DMS79 treated with DMSO at 0.1 percent for 48 hours (cell line): ENCODE data around the gene BTBD16.
A peak's percentile ranks its signal among the peaks of the same experiment; 100 is the strongest.

Experiments used
- DNase-seq: peaks from one replicate; lab custom pipeline; 2025; lab: John Stamatoyannopoulos, UW

The BTBD16 gene

GRCh38 chr10:122311716-122312115 lies 40.6 kb downstream of the BTBD16 start:
- no peak for DNase-seq

GRCh38 chr10:122316224-122316884 lies 45.3 kb downstream of the BTBD16 start:
- no peak for DNase-seq

- no peak for DNase-seq
Observed at GRCh38 chr10:122321960-122322359, 50.9 kb downstream of the BTBD16 start.

GRCh38 chr10:122323189-122323588 lies 52.1 kb downstream of the BTBD16 start:
- DNase-seq = peak; percentile 3

- DNase-seq = no peak
Observed at GRCh38 chr10:122323941-122324675, 53.0 kb downstream of the BTBD16 start.

- DNase-seq = no peak
Observed at GRCh38 chr10:122325235-122325634, 54.1 kb downstream of the BTBD16 start.

GRCh38 chr10:122326385-122326784 lies 55.3 kb downstream of the BTBD16 start:
- no peak for DNase-seq

GRCh38 chr10:122326806-122327205 lies 55.7 kb downstream of the BTBD16 start:
- no peak for DNase-seq

- DNase-seq = no peak
Observed at GRCh38 chr10:122327237-122328206, 56.4 kb downstream of the BTBD16 start.

- no peak for DNase-seq
Observed at GRCh38 chr10:122328676-122329075, 57.6 kb downstream of the BTBD16 start.

GRCh38 chr10:122329416-122329815 lies 58.3 kb downstream of the BTBD16 start:
- DNase-seq = no peak

GRCh38 chr10:122331100-122331499 lies 60.0 kb downstream of the BTBD16 start:
- no peak for DNase-seq

- DNase-seq = no peak
Observed at GRCh38 chr10:122331615-122332446, 60.7 kb downstream of the BTBD16 start.

- DNase-seq = no peak
Observed at GRCh38 chr10:122333037-122333436, 61.9 kb downstream of the BTBD16 start.

- no peak for DNase-seq
Observed at GRCh38 chr10:122336332-122336731, 65.2 kb downstream of the BTBD16 start.

- no peak for DNase-seq
Observed at GRCh38 chr10:122336961-122337360, 65.9 kb downstream of the BTBD16 start.

GRCh38 chr10:122338609-122339441 lies 67.7 kb downstream of the BTBD16 start:
- DNase-seq = no peak

- no peak for DNase-seq
Observed at GRCh38 chr10:122341141-122341810, 70.2 kb downstream of the BTBD16 start.

- DNase-seq = peak; percentile 34
Observed at GRCh38 chr10:122342293-122343134, 71.4 kb downstream of the BTBD16 start.
